OCI-LY7 (cell line): ENCODE results near the gene SYN1.

ENCODE experiments used
- EZH2phosphoT487 ChIP-seq: fragments of 200-600 bp; sonication (generic); IDR thresholded peaks from 2 replicates; pipeline ENCODE4 v1.6.1; 2018; ENCODE audit warnings: low read depth, borderline replicate concordance, mild to moderate bottlenecking, mixed run types, antibody characterized with exemption, low read length, moderate library complexity, mixed read lengths
- TF ChIP-seq, protein P1 (sequence below): fragments of 200-600 bp; sonication (generic); conservative IDR thresholded peaks from 2 replicates; pipeline ENCODE4 v1.5.1; 2014; ENCODE audit warnings: mild to moderate bottlenecking, antibody characterized with exemption, low read length, moderate library complexity, mixed read lengths

DNA sequence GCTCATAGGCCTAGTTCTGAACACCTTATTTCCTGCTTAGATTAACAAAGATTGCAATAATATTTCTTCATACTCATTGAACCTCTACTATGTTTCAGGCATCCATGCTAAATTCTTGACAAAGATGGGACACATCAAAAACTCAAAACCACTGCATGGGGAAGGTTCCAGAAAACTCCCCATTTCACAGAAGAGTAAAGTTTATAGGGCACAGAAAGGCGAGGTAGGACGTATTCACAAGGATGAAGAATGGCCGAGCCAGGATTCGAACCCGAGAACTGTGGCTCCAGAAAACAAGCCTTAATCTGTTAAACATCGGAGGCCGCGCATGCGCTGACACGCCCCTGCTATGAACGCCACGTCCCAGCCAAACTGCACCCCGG lies 38.6 kb upstream of the SYN1 start:
- TF ChIP-seq, protein P1, sequence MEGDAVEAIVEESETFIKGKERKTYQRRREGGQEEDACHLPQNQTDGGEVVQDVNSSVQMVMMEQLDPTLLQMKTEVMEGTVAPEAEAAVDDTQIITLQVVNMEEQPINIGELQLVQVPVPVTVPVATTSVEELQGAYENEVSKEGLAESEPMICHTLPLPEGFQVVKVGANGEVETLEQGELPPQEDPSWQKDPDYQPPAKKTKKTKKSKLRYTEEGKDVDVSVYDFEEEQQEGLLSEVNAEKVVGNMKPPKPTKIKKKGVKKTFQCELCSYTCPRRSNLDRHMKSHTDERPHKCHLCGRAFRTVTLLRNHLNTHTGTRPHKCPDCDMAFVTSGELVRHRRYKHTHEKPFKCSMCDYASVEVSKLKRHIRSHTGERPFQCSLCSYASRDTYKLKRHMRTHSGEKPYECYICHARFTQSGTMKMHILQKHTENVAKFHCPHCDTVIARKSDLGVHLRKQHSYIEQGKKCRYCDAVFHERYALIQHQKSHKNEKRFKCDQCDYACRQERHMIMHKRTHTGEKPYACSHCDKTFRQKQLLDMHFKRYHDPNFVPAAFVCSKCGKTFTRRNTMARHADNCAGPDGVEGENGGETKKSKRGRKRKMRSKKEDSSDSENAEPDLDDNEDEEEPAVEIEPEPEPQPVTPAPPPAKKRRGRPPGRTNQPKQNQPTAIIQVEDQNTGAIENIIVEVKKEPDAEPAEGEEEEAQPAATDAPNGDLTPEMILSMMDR: no peak
- no peak for TF ChIP-seq EZH2phosphoT487
